ENCODE results near the gene ZNF556.

DNA sequence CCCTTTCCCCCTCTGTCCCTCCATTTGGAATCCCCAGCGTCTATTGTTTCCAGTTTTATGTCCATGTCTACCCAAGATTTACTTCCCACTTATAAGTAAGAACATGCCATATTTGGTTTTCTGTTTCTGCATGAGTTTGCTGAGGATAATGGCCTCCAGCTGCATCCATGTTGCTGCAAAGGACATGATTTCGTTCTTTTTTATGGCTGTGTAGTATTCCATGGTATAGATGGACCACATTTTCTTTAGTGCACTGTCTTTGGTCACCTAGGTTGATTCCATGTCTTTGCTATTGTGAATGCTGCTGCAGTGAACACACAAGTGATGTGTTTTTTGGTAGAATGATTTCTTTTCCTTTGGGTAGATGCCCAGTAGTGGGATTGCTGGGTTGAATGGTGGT lies 22.0 kb upstream of the ZNF556 start:
- TF ChIP-seq MEF2B (IDR thresholded peaks at IDR 0.05; ENCODE audit: partially characterized antibody, poor library complexity, severe bottlenecking) (no peak), POLR2A (IDR thresholded peaks at IDR 0.05; ENCODE audit: low read depth, low read length) (no peak), CREB1 (IDR thresholded peaks at IDR 0.05; ENCODE audit: low read depth) (no peak), RBBP5 (conservative IDR thresholded peaks at IDR 0.05) (no peak), ESRRA (IDR thresholded peaks at IDR 0.05; ENCODE audit: low read length) (no peak), RCOR1 (conservative IDR thresholded peaks at IDR 0.05; ENCODE audit: low read depth, low read length) (no peak), NFYA (IDR thresholded peaks at IDR 0.05; ENCODE audit: borderline replicate concordance, low read depth, low read length) (no peak)
- TF ChIP-seq, protein P1, sequence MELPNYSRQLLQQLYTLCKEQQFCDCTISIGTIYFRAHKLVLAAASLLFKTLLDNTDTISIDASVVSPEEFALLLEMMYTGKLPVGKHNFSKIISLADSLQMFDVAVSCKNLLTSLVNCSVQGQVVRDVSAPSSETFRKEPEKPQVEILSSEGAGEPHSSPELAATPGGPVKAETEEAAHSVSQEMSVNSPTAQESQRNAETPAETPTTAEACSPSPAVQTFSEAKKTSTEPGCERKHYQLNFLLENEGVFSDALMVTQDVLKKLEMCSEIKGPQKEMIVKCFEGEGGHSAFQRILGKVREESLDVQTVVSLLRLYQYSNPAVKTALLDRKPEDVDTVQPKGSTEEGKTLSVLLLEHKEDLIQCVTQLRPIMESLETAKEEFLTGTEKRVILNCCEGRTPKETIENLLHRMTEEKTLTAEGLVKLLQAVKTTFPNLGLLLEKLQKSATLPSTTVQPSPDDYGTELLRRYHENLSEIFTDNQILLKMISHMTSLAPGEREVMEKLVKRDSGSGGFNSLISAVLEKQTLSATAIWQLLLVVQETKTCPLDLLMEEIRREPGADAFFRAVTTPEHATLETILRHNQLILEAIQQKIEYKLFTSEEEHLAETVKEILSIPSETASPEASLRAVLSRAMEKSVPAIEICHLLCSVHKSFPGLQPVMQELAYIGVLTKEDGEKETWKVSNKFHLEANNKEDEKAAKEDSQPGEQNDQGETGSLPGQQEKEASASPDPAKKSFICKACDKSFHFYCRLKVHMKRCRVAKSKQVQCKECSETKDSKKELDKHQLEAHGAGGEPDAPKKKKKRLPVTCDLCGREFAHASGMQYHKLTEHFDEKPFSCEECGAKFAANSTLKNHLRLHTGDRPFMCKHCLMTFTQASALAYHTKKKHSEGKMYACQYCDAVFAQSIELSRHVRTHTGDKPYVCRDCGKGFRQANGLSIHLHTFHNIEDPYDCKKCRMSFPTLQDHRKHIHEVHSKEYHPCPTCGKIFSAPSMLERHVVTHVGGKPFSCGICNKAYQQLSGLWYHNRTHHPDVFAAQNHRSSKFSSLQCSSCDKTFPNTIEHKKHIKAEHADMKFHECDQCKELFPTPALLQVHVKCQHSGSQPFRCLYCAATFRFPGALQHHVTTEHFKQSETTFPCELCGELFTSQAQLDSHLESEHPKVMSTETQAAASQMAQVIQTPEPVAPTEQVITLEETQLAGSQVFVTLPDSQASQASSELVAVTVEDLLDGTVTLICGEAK (IDR thresholded peaks at IDR 0.05; ENCODE audit: borderline replicate concordance), result no peak
- TF ChIP-seq, protein P2, sequence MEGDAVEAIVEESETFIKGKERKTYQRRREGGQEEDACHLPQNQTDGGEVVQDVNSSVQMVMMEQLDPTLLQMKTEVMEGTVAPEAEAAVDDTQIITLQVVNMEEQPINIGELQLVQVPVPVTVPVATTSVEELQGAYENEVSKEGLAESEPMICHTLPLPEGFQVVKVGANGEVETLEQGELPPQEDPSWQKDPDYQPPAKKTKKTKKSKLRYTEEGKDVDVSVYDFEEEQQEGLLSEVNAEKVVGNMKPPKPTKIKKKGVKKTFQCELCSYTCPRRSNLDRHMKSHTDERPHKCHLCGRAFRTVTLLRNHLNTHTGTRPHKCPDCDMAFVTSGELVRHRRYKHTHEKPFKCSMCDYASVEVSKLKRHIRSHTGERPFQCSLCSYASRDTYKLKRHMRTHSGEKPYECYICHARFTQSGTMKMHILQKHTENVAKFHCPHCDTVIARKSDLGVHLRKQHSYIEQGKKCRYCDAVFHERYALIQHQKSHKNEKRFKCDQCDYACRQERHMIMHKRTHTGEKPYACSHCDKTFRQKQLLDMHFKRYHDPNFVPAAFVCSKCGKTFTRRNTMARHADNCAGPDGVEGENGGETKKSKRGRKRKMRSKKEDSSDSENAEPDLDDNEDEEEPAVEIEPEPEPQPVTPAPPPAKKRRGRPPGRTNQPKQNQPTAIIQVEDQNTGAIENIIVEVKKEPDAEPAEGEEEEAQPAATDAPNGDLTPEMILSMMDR (IDR thresholded peaks at IDR 0.05 in 2 of 3, conservative IDR thresholded peaks at IDR 0.05 in 1 of 3; ENCODE audit: control insufficient read depth in 2 of 3, extremely low read depth in 1 of 3, insufficient read depth in 1 of 3, low read depth in 3 of 3, low read length in 3 of 3), result no peak

Data from GM12878 (cell line).